Measurements from ENCODE around the gene PLOD3.
"Not testable (repeated sequence)": the region's sequence is repeated elsewhere in the genome, so short reads cannot be mapped to it uniquely, and the experiment has no call there.

The PLOD3 gene

GRCh38 chr7:101200862-101201599, 16.4 kb downstream of the PLOD3 start, which contains the start of gene MOGAT3:
MOGAT3 (minus strand) TSS chr7:101201036; CDS start chr7:101200854, 182 bp downstream.
- H3K9ac ChIP-seq (ENCODE audit: low read length) = no peak within 1 kb of the TSS
- no peaks in the 10 kb centered on the region for H3K4me1 ChIP-seq (ENCODE audit: control insufficient read depth, insufficient read depth, low read length)
- no peak within 1 kb of the TSS for H3K27ac ChIP-seq (ENCODE audit: low read depth, low read length)
- peak within 1 kb of the TSS; percentile 48 for H3K4me3 ChIP-seq (ENCODE audit: low read length)
- H3K27me3 ChIP-seq (ENCODE audit: control insufficient read depth, insufficient read depth, low read length) = peaks cover 8% of the 10 kb centered on the region
- no peaks in the 10 kb centered on the region for H3K36me3 ChIP-seq (ENCODE audit: control insufficient read depth, insufficient read depth, low read length)

GRCh38 chr7:101200504-101200861, 16.9 kb downstream of the PLOD3 start:
- Histone ChIP-seq H3K27me3 (ENCODE audit: control insufficient read depth, insufficient read depth, low read length) (peaks cover 8% of the 10 kb centered on the region), H3K27ac (ENCODE audit: low read depth, low read length) (no peak overlapping the region), H3K4me3 (ENCODE audit: low read length) (peak overlapping the region; percentile 48), H3K9ac (ENCODE audit: low read length) (no peak overlapping the region), H3K36me3 (ENCODE audit: control insufficient read depth, insufficient read depth, low read length) (no peaks in the 10 kb centered on the region), H3K4me1 (ENCODE audit: control insufficient read depth, insufficient read depth, low read length) (no peaks in the 10 kb centered on the region)

- not testable (repeated sequence) for H3K4me3 ChIP-seq (ENCODE audit: low read length); H3K9ac ChIP-seq (ENCODE audit: low read length); H3K4me1 ChIP-seq (ENCODE audit: control insufficient read depth, insufficient read depth, low read length); H3K36me3 ChIP-seq (ENCODE audit: control insufficient read depth, insufficient read depth, low read length); H3K27ac ChIP-seq (ENCODE audit: low read depth, low read length); H3K27me3 ChIP-seq (ENCODE audit: control insufficient read depth, insufficient read depth, low read length)
These were observed 17.9 kb downstream of the PLOD3 start for GRCh38 chr7:101199522-101199921.

GRCh38 chr7:101198476-101198875, 18.9 kb downstream of the PLOD3 start:
- Histone ChIP-seq H3K4me3 (ENCODE audit: low read length) (no peak overlapping the region), H3K36me3 (ENCODE audit: control insufficient read depth, insufficient read depth, low read length) (no peaks in the 10 kb centered on the region), H3K27me3 (ENCODE audit: control insufficient read depth, insufficient read depth, low read length) (peaks cover 8% of the 10 kb centered on the region), H3K4me1 (ENCODE audit: control insufficient read depth, insufficient read depth, low read length) (no peaks in the 10 kb centered on the region), H3K27ac (ENCODE audit: low read depth, low read length) (no peak overlapping the region), H3K9ac (ENCODE audit: low read length) (no peak overlapping the region)

GRCh38 chr7:101197991-101198390, 19.4 kb downstream of the PLOD3 start:
- Histone ChIP-seq H3K36me3 (ENCODE audit: control insufficient read depth, insufficient read depth, low read length) (no peaks in the 10 kb centered on the region), H3K4me1 (ENCODE audit: control insufficient read depth, insufficient read depth, low read length) (no peaks in the 10 kb centered on the region), H3K9ac (ENCODE audit: low read length) (no peak overlapping the region), H3K27ac (ENCODE audit: low read depth, low read length) (no peak overlapping the region), H3K4me3 (ENCODE audit: low read length) (no peak overlapping the region), H3K27me3 (ENCODE audit: control insufficient read depth, insufficient read depth, low read length) (peaks cover 8% of the 10 kb centered on the region)

GRCh38 chr7:101195884-101196283, 21.5 kb downstream of the PLOD3 start:
- Histone ChIP-seq H3K9ac (ENCODE audit: low read length) (no peak overlapping the region), H3K36me3 (ENCODE audit: control insufficient read depth, insufficient read depth, low read length) (no peaks in the 10 kb centered on the region), H3K27ac (ENCODE audit: low read depth, low read length) (no peak overlapping the region), H3K4me3 (ENCODE audit: low read length) (no peak overlapping the region), H3K4me1 (ENCODE audit: control insufficient read depth, insufficient read depth, low read length) (no peaks in the 10 kb centered on the region), H3K27me3 (ENCODE audit: control insufficient read depth, insufficient read depth, low read length) (peaks cover 6% of the 10 kb centered on the region)

- no peaks in the 10 kb centered on the region for H3K27me3 ChIP-seq (ENCODE audit: control insufficient read depth, insufficient read depth, low read length)
These were observed 28.3 kb downstream of the PLOD3 start for GRCh38 chr7:101189109-101189508.

GRCh38 chr7:101186844-101187428, 30.4 kb downstream of the PLOD3 start:
- Histone ChIP-seq H3K4me3 (ENCODE audit: low read length) (no peak overlapping the region), H3K9ac (ENCODE audit: low read length) (no peak overlapping the region), H3K27ac (ENCODE audit: low read depth, low read length) (no peak overlapping the region), H3K27me3 (ENCODE audit: control insufficient read depth, insufficient read depth, low read length) (no peaks in the 10 kb centered on the region), H3K4me1 (ENCODE audit: control insufficient read depth, insufficient read depth, low read length) (no peaks in the 10 kb centered on the region), H3K36me3 (ENCODE audit: control insufficient read depth, insufficient read depth, low read length) (no peaks in the 10 kb centered on the region)

More at GRCh38 chr7:101189109-101189508, 28.3 kb downstream of the PLOD3 start:
- no peaks in the 10 kb centered on the region for H3K4me1 ChIP-seq (ENCODE audit: control insufficient read depth, insufficient read depth, low read length)
- H3K36me3 ChIP-seq (ENCODE audit: control insufficient read depth, insufficient read depth, low read length) = no peaks in the 10 kb centered on the region
- no peak overlapping the region for H3K4me3 ChIP-seq (ENCODE audit: low read length)
- no peak overlapping the region for H3K27ac ChIP-seq (ENCODE audit: low read depth, low read length)
- H3K9ac ChIP-seq (ENCODE audit: low read length) = no peak overlapping the region

- H3K27ac ChIP-seq (ENCODE audit: low read depth, low read length) = no peak overlapping the region
- H3K4me3 ChIP-seq (ENCODE audit: low read length) = no peak overlapping the region
- H3K9ac ChIP-seq (ENCODE audit: low read length) = no peak overlapping the region
- H3K36me3 ChIP-seq (ENCODE audit: control insufficient read depth, insufficient read depth, low read length) = no peaks in the 10 kb centered on the region
- no peaks in the 10 kb centered on the region for H3K27me3 ChIP-seq (ENCODE audit: control insufficient read depth, insufficient read depth, low read length)
- H3K4me1 ChIP-seq (ENCODE audit: control insufficient read depth, insufficient read depth, low read length) = no peaks in the 10 kb centered on the region
These were observed 31.2 kb downstream of the PLOD3 start for GRCh38 chr7:101186194-101186593.

- Histone ChIP-seq H3K27ac (ENCODE audit: low read depth, low read length) (no peak overlapping the region), H3K4me1 (ENCODE audit: control insufficient read depth, insufficient read depth, low read length) (no peaks in the 10 kb centered on the region), H3K27me3 (ENCODE audit: control insufficient read depth, insufficient read depth, low read length) (peaks cover 5% of the 10 kb centered on the region), H3K36me3 (ENCODE audit: control insufficient read depth, insufficient read depth, low read length) (no peaks in the 10 kb centered on the region), H3K4me3 (ENCODE audit: low read length) (no peak overlapping the region), H3K9ac (ENCODE audit: low read length) (no peak overlapping the region)
These were observed 32.0 kb downstream of the PLOD3 start for GRCh38 chr7:101185258-101185839.

GRCh38 chr7:101180130-101180755, 37.1 kb downstream of the PLOD3 start, which contains the start of gene NAT16:
NAT16 (minus strand) TSS chr7:101180293; CDS start chr7:101174807, 5,486 bp downstream.
- no peaks in the 10 kb centered on the region for H3K4me1 ChIP-seq (ENCODE audit: control insufficient read depth, insufficient read depth, low read length)
- H3K4me3 ChIP-seq (ENCODE audit: low read length) = no peak within 1 kb of the TSS
- no peak within 1 kb of the TSS for H3K9ac ChIP-seq (ENCODE audit: low read length)
- peaks cover 27% of the 10 kb centered on the region for H3K27me3 ChIP-seq (ENCODE audit: control insufficient read depth, insufficient read depth, low read length)
- no peak within 1 kb of the TSS for H3K27ac ChIP-seq (ENCODE audit: low read depth, low read length)
- no peaks in the 10 kb centered on the region for H3K36me3 ChIP-seq (ENCODE audit: control insufficient read depth, insufficient read depth, low read length)

GRCh38 chr7:101179713-101180112, 37.7 kb downstream of the PLOD3 start:
- Histone ChIP-seq H3K27ac (ENCODE audit: low read depth, low read length) (no peak overlapping the region), H3K36me3 (ENCODE audit: control insufficient read depth, insufficient read depth, low read length) (no peaks in the 10 kb centered on the region), H3K4me3 (ENCODE audit: low read length) (no peak overlapping the region), H3K9ac (ENCODE audit: low read length) (no peak overlapping the region), H3K4me1 (ENCODE audit: control insufficient read depth, insufficient read depth, low read length) (no peaks in the 10 kb centered on the region), H3K27me3 (ENCODE audit: control insufficient read depth, insufficient read depth, low read length) (peaks cover 28% of the 10 kb centered on the region)

Measured in rectal smooth muscle tissue (tissue), 1 donor.